Natural killer cell (primary cell): Measurements from ENCODE around the gene PTBP3. TPM values are rescaled to one million over a fixed set of nuclear protein-coding genes. Genes with fewer than 3 reads are reported as not detected.

Source experiments
- ATAC-seq, 3 donors: fragments of 150-1000 bp in 2 of 3; fragments of 200-7000 bp in 1 of 3; cut with Tn5 transposase; 1 replicate in 1 of 3; 2 replicates in 2 of 3; pipeline ENCODE4 v1.10.0; 2021; ENCODE audit warnings: mild to moderate bottlenecking in 2 of 3, moderate library complexity in 2 of 3
- DNase-seq, 2 donors: peaks; one replicate each; pipeline versions ENCODE4 v3.0.0 to v3.0.0-alpha.2; 2013 to 2021; ENCODE audit warnings: mixed read lengths in 1 of 2
- H3K27ac ChIP-seq: one replicate; pipeline ENCODE4 v1.5.1; 2013; ENCODE audit warnings: mild to moderate bottlenecking, low read length
- H3K27me3 ChIP-seq: one replicate; pipeline ENCODE4 v1.6.1; 2013; ENCODE audit warnings: low read length; ENCODE audit not compliant: control insufficient read depth, insufficient read depth
- H3K36me3 ChIP-seq: one replicate; pipeline ENCODE4 v1.6.1; 2013; ENCODE audit warnings: low read length; ENCODE audit not compliant: control insufficient read depth, insufficient read depth
- H3K4me1 ChIP-seq: one replicate; pipeline ENCODE4 v1.6.1; 2013; ENCODE audit warnings: low read length; ENCODE audit not compliant: control insufficient read depth, insufficient read depth
- H3K4me3 ChIP-seq: one replicate; pipeline ENCODE4 v1.5.1; 2013; ENCODE audit warnings: low read length
- H3K9me3 ChIP-seq: one replicate; pipeline ENCODE4 v1.6.1; 2013; ENCODE audit warnings: low read length; ENCODE audit not compliant: control insufficient read depth, insufficient read depth
- H3K27ac Mint-ChIP-seq, 2 donors: one replicate each; pipeline ENCODE4 v1.8.0; 2022; ENCODE audit warnings: mild to moderate bottlenecking in 2 of 2, mixed read lengths in 2 of 2, moderate library complexity in 1 of 2
- H3K27me3 Mint-ChIP-seq, 2 donors: one replicate each; pipeline ENCODE4 v1.8.0; 2022; ENCODE audit warnings: low read depth in 2 of 2, mixed read lengths in 2 of 2
- H3K36me3 Mint-ChIP-seq: one replicate; pipeline ENCODE4 v1.8.0; 2022; ENCODE audit warnings: mixed read lengths
- H3K4me1 Mint-ChIP-seq, 2 donors: one replicate each; pipeline ENCODE4 v1.8.0; 2022; ENCODE audit warnings: mixed read lengths in 2 of 2
- H3K4me3 Mint-ChIP-seq: one replicate; pipeline ENCODE4 v1.8.0; 2022; ENCODE audit warnings: mild to moderate bottlenecking, moderate library complexity, mixed read lengths
- H3K9me3 Mint-ChIP-seq, 2 donors: one replicate each; pipeline ENCODE4 v1.8.0; 2022; ENCODE audit warnings: mixed read lengths in 2 of 2
- WGBS: methylation state at CpG from one replicate; pipeline ENCODE4 v1.1.7; 2013; ENCODE audit warnings: missing lambda C conversion rate; ENCODE audit not compliant: insufficient coverage; 5-methylcytosine and 5-hydroxymethylcytosine counted together
- intact Hi-C: fragments of 100-400 bp; cut with micrococcal nuclease; formaldehyde crosslinking; loops from one replicate; pipeline ENCODE4 v1.14.2; 2022
- total RNA-seq, 4 donors: library from RNA; stranded (reverse); fragments of 120-200 nt in 1 of 4; gene quantifications; one replicate each; pipeline versions ENCODE4 v1.2.3 to v1.2.4, GENCODE V29; 2013 to 2022
- TF ChIP-seq, protein P1 (sequence below): fragments of 200-600 bp; IDR thresholded peaks from one replicate; pipeline ENCODE4 v1.8.0; 2022; ENCODE audit warnings: antibody characterized with exemption

PTBP3 gene
- total RNA-seq, 3 donors from 2014 or later (not counting 1 experiment from before 2014, with no cell fraction given): 135 to 156 (median 140) TPM

DNA sequence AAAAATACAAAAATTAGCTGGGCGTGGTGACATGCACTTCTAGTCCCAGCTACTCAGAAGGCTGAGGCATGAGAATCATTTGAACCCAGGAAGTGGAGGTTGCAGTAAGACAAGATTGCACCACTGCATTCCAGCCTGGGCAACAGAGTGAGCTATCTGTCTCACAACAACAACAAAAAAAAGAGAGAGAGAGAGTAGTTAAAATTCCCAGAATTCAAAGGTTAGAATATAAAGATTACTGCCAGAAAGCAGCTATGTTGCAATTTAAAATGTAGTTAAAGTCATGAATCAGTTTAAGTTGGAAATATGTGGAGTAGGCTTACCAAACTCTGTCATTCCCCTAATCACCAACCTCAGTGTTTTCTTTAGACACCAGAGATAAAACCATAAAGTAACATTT is 99.7 kb downstream of the PTBP3 start:
- Histone ChIP-seq H3K36me3 (peaks cover 11% of the 10 kb centered on the region), H3K9me3 (no peaks in the 10 kb centered on the region), H3K27ac (no peak overlapping the region), H3K4me3 (no peak overlapping the region), H3K4me1 (no peaks in the 10 kb centered on the region), H3K27me3 (no peaks in the 10 kb centered on the region)
- no peak overlapping the region for H3K27ac Mint-ChIP-seq
- no peaks in the 10 kb centered on the region for H3K27me3 Mint-ChIP-seq
- ATAC-seq (no peak), DNase-seq (no peak)
- H3K4me1 Mint-ChIP-seq: peaks cover 14 to 15% of the 10 kb centered on the region in 2 donors
- peaks cover 12% of the 10 kb centered on the region for H3K36me3 Mint-ChIP-seq
- intact Hi-C loops: no loop called here
- no peak overlapping the region for H3K4me3 Mint-ChIP-seq
- TF ChIP-seq, protein P1, sequence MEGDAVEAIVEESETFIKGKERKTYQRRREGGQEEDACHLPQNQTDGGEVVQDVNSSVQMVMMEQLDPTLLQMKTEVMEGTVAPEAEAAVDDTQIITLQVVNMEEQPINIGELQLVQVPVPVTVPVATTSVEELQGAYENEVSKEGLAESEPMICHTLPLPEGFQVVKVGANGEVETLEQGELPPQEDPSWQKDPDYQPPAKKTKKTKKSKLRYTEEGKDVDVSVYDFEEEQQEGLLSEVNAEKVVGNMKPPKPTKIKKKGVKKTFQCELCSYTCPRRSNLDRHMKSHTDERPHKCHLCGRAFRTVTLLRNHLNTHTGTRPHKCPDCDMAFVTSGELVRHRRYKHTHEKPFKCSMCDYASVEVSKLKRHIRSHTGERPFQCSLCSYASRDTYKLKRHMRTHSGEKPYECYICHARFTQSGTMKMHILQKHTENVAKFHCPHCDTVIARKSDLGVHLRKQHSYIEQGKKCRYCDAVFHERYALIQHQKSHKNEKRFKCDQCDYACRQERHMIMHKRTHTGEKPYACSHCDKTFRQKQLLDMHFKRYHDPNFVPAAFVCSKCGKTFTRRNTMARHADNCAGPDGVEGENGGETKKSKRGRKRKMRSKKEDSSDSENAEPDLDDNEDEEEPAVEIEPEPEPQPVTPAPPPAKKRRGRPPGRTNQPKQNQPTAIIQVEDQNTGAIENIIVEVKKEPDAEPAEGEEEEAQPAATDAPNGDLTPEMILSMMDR: no peak
- H3K9me3 Mint-ChIP-seq: no peaks in the 10 kb centered on the region
- WGBS: 100% methylated on average over 1 of the region's 1 CpG

DNA sequence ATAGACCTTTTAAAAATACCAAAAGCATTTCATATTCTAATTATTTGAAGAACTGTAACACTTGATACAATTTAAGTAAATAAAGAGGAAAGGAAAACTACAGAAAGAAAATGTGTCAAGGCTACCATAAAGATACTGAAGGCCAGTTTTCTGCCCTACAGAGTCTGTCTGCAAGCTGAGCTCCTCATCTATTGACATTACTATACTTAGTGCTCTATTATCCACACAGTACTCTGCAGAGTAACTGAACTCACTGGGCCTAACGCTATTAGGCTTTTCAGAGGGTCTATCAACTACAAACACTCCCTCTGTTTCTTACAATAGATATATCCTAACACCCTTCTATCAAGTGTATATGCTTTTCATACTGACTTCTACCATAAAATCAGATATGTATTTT is 101.2 kb downstream of the PTBP3 start:
- 100% methylated on average over 1 of the region's 1 CpG for WGBS
- peaks cover 24% of the 10 kb centered on the region for H3K36me3 ChIP-seq
- H3K27ac Mint-ChIP-seq: peak overlapping the region in 1 of 2 donors; percentile 3

DNA sequence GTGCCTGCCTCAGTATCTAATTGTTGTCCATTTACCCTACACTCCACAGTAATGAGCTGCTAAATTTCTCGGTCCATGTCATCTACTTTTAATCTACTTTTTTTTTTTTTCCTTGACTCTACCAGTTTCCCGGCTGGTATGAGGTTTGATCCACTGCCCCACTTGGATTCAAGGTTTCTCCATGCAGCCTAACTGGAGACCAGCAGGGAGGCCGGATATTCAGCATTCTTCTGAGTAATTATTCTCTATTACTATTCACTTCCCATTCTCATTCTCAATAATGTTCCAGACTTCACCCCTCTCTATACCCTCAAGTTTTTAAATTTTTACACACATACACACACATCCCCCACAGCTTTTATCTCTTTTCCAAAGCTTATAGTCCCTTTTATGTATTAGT is 107.3 kb downstream of the PTBP3 start:
- Histone ChIP-seq H3K27ac (no peak overlapping the region), H3K4me1 (no peaks in the 10 kb centered on the region), H3K27me3 (no peaks in the 10 kb centered on the region), H3K4me3 (no peak overlapping the region), H3K36me3 (peaks cover 69% of the 10 kb centered on the region), H3K9me3 (no peaks in the 10 kb centered on the region)
- Mint-ChIP-seq H3K9me3 (no peaks in the 10 kb centered on the region), H3K36me3 (peaks cover 24% of the 10 kb centered on the region), H3K27me3 (no peaks in the 10 kb centered on the region), H3K4me3 (no peak overlapping the region), H3K27ac (peak overlapping the region; percentile 40 to 67), H3K4me1 (peaks cover 0 to 9% of the 10 kb centered on the region in 2 donors)
- DNase-seq (no peak), ATAC-seq (no peak)
- intact Hi-C loops: no loop called here
- WGBS: 97% methylated on average over 3 of the region's 3 CpGs
- TF ChIP-seq, protein P1: no peak

More for the DNA sequence above, 101.2 kb downstream of the PTBP3 start:
- Histone ChIP-seq H3K4me3 (no peak overlapping the region), H3K4me1 (no peaks in the 10 kb centered on the region), H3K27me3 (no peaks in the 10 kb centered on the region), H3K27ac (no peak overlapping the region), H3K9me3 (no peaks in the 10 kb centered on the region)
- H3K4me1 Mint-ChIP-seq: peaks cover 8 to 10% of the 10 kb centered on the region in 2 donors
- TF ChIP-seq, protein P1: no peak
- no peak overlapping the region for H3K4me3 Mint-ChIP-seq
- no peaks in the 10 kb centered on the region for H3K9me3 Mint-ChIP-seq
- peaks cover 6% of the 10 kb centered on the region for H3K36me3 Mint-ChIP-seq
- no peak for DNase-seq
- ATAC-seq: no peak
- no peaks in the 10 kb centered on the region for H3K27me3 Mint-ChIP-seq
- intact Hi-C loops: no loop called here
